IgD-negative memory B cell (primary cell): Measurements from ENCODE around the gene ZNF774. TPM values are rescaled to one million over a fixed set of nuclear protein-coding genes. Genes with fewer than 3 reads are reported as not detected.

ENCODE experiments used
- H3K27ac Mint-ChIP-seq, 3 donors: one replicate each; pipeline ENCODE4 v1.8.0; 2020 to 2022; ENCODE audit warnings: mild to moderate bottlenecking in 3 of 3, mixed read lengths in 3 of 3, moderate library complexity in 1 of 3
- H3K27me3 Mint-ChIP-seq: one replicate; pipeline ENCODE4 v1.8.0; 2021; ENCODE audit warnings: mixed read lengths
- H3K36me3 Mint-ChIP-seq: one replicate; pipeline ENCODE4 v1.8.0; 2020; ENCODE audit warnings: mild to moderate bottlenecking, mixed read lengths
- H3K4me1 Mint-ChIP-seq, 3 donors: one replicate each; pipeline ENCODE4 v1.8.0; 2020 to 2022; ENCODE audit warnings: mixed read lengths in 3 of 3, mild to moderate bottlenecking in 1 of 3
- H3K4me3 Mint-ChIP-seq, 4 donors: one replicate each; pipeline ENCODE4 v1.8.0; 2020 to 2022; ENCODE audit warnings: mild to moderate bottlenecking in 4 of 4, mixed read lengths in 4 of 4, moderate library complexity in 3 of 4
- H3K9me3 Mint-ChIP-seq, 3 donors: one replicate each; pipeline ENCODE4 v1.8.0; 2020 to 2021; ENCODE audit warnings: mixed read lengths in 3 of 3, mild to moderate bottlenecking in 1 of 3
- polyA plus RNA-seq: library from polyadenylated mRNA; unstranded; fragments of 300-500 nt; fragmentation: Illumina TruSeq; gene quantifications from one replicate; pipeline ENCODE4 v1.2.3, GENCODE V29; 2021

Gene ZNF774
- polyA plus RNA-seq, 1 donor from 2014 or later = 0.04 TPM

- no peaks in the 10 kb centered on the region for H3K9me3 Mint-ChIP-seq
Observed at GRCh38 chr15:90360746-90361145, 8.7 kb downstream of the ZNF774 start.

GRCh38 chr15:90362936-90363212 is 10.8 kb downstream of the ZNF774 start:
- H3K27me3 Mint-ChIP-seq = no peaks in the 10 kb centered on the region
- H3K4me3 Mint-ChIP-seq = no peak overlapping the region
- H3K9me3 Mint-ChIP-seq = no peaks in the 10 kb centered on the region
- H3K27ac Mint-ChIP-seq = no peak overlapping the region
- peaks cover 0 to 12% (median 6%) of the 10 kb centered on the region in 3 donors for H3K4me1 Mint-ChIP-seq
- H3K36me3 Mint-ChIP-seq = peaks cover 4% of the 10 kb centered on the region

More at GRCh38 chr15:90360746-90361145, 8.7 kb downstream of the ZNF774 start:
- Mint-ChIP-seq H3K4me1 (peaks cover 0 to 8% (median 6%) of the 10 kb centered on the region in 3 donors), H3K36me3 (peaks cover 4% of the 10 kb centered on the region), H3K27me3 (no peaks in the 10 kb centered on the region), H3K27ac (no peak overlapping the region), H3K4me3 (no peak overlapping the region)

- no peaks in the 10 kb centered on the region for H3K9me3 Mint-ChIP-seq
Observed at GRCh38 chr15:90364251-90364650, 12.2 kb downstream of the ZNF774 start.

GRCh38 chr15:90365414-90366055 is 13.5 kb downstream of the ZNF774 start:
- H3K27me3 Mint-ChIP-seq = no peaks in the 10 kb centered on the region
- peaks cover 7 to 17% (median 14%) of the 10 kb centered on the region in 3 donors for H3K4me1 Mint-ChIP-seq
- peak overlapping the region in 1 of 4 donors; percentile 67 for H3K4me3 Mint-ChIP-seq
- no peaks in the 10 kb centered on the region for H3K9me3 Mint-ChIP-seq
- H3K27ac Mint-ChIP-seq = no peak overlapping the region
- peaks cover 3% of the 10 kb centered on the region for H3K36me3 Mint-ChIP-seq

More at GRCh38 chr15:90364251-90364650, 12.2 kb downstream of the ZNF774 start:
- Mint-ChIP-seq H3K4me3 (no peak overlapping the region), H3K4me1 (peaks cover under 1 to 11% (median 10%) of the 10 kb centered on the region in 3 donors), H3K27me3 (no peaks in the 10 kb centered on the region), H3K27ac (no peak overlapping the region), H3K36me3 (peaks cover 4% of the 10 kb centered on the region)

GRCh38 chr15:90367576-90367975 is 15.5 kb downstream of the ZNF774 start:
- no peaks in the 10 kb centered on the region for H3K36me3 Mint-ChIP-seq
- no peaks in the 10 kb centered on the region for H3K9me3 Mint-ChIP-seq
- H3K4me3 Mint-ChIP-seq = no peak overlapping the region
- H3K27me3 Mint-ChIP-seq = no peaks in the 10 kb centered on the region
- peaks cover 7 to 11% (median 10%) of the 10 kb centered on the region in 3 donors for H3K4me1 Mint-ChIP-seq
- no peak overlapping the region for H3K27ac Mint-ChIP-seq

- Mint-ChIP-seq H3K27me3 (no peaks in the 10 kb centered on the region), H3K4me1 (peaks cover 8 to 16% (median 15%) of the 10 kb centered on the region in 3 donors)
Observed at GRCh38 chr15:90375071-90375470, 23.0 kb downstream of the ZNF774 start.

GRCh38 chr15:90376789-90377188 is 24.7 kb downstream of the ZNF774 start:
- Mint-ChIP-seq H3K4me1 (peaks cover 7 to 14% (median 12%) of the 10 kb centered on the region in 3 donors), H3K36me3 (peaks cover 5% of the 10 kb centered on the region), H3K4me3 (peak overlapping the region in 2 of 4 donors; percentile 75 to 82), H3K27me3 (no peaks in the 10 kb centered on the region), H3K9me3 (peaks cover 3 to 5% (median 5%) of the 10 kb centered on the region in 3 donors), H3K27ac (peak overlapping the region in 2 of 3 donors; percentile 11 to 53)

More at GRCh38 chr15:90375071-90375470, 23.0 kb downstream of the ZNF774 start:
- H3K4me3 Mint-ChIP-seq = no peak overlapping the region
- peaks cover 3 to 5% (median 5%) of the 10 kb centered on the region in 3 donors for H3K9me3 Mint-ChIP-seq
- H3K27ac Mint-ChIP-seq = no peak overlapping the region
- H3K36me3 Mint-ChIP-seq = peaks cover 4% of the 10 kb centered on the region

- Mint-ChIP-seq H3K27ac (no peak overlapping the region), H3K27me3 (no peaks in the 10 kb centered on the region)
Observed at GRCh38 chr15:90379263-90379662, 27.2 kb downstream of the ZNF774 start.

GRCh38 chr15:90381515-90381914 is 29.4 kb downstream of the ZNF774 start:
- Mint-ChIP-seq H3K4me3 (no peak overlapping the region), H3K4me1 (peaks cover 10 to 16% (median 13%) of the 10 kb centered on the region in 3 donors), H3K9me3 (peaks cover 3 to 5% (median 5%) of the 10 kb centered on the region in 3 donors), H3K27ac (no peak overlapping the region), H3K36me3 (peaks cover 5% of the 10 kb centered on the region), H3K27me3 (no peaks in the 10 kb centered on the region)

More at GRCh38 chr15:90379263-90379662, 27.2 kb downstream of the ZNF774 start:
- Mint-ChIP-seq H3K9me3 (peaks cover 3 to 5% (median 5%) of the 10 kb centered on the region in 3 donors), H3K36me3 (peaks cover 5% of the 10 kb centered on the region), H3K4me1 (peaks cover 10 to 14% (median 14%) of the 10 kb centered on the region in 3 donors), H3K4me3 (peak overlapping the region in 1 of 4 donors; percentile 10)

- Mint-ChIP-seq H3K4me1 (peaks cover 4 to 10% (median 6%) of the 10 kb centered on the region in 3 donors), H3K36me3 (peaks cover 4% of the 10 kb centered on the region), H3K9me3 (peaks cover 3 to 5% (median 5%) of the 10 kb centered on the region in 3 donors), H3K4me3 (no peak overlapping the region), H3K27me3 (no peaks in the 10 kb centered on the region), H3K27ac (no peak overlapping the region)
Observed at GRCh38 chr15:90382320-90382719, 30.2 kb downstream of the ZNF774 start.

- H3K27me3 Mint-ChIP-seq = peaks cover 1% of the 10 kb centered on the region
- H3K9me3 Mint-ChIP-seq = no peaks in the 10 kb centered on the region
- H3K4me3 Mint-ChIP-seq = peak overlapping the region in 3 of 4 donors; percentile 68 to 76 (median 74)
- no peaks in the 10 kb centered on the region for H3K36me3 Mint-ChIP-seq
- H3K27ac Mint-ChIP-seq = peak overlapping the region in 1 of 3 donors; percentile 40
- peaks cover 23 to 27% (median 23%) of the 10 kb centered on the region in 3 donors for H3K4me1 Mint-ChIP-seq
Observed at GRCh38 chr15:90386221-90386620, 34.1 kb downstream of the ZNF774 start.

- peak within 1 kb of the TSS; percentile 93 to 98 (median 96) for H3K27ac Mint-ChIP-seq
- H3K4me3 Mint-ChIP-seq = peak within 1 kb of the TSS; percentile 93 to 98 (median 97)
- H3K27me3 Mint-ChIP-seq = peaks cover 1% of the 10 kb centered on the region
- H3K4me1 Mint-ChIP-seq = peaks cover 32 to 40% (median 34%) of the 10 kb centered on the region in 3 donors
- no peaks in the 10 kb centered on the region for H3K9me3 Mint-ChIP-seq
- H3K36me3 Mint-ChIP-seq = no peaks in the 10 kb centered on the region
Observed at GRCh38 chr15:90387534-90388461, 35.7 kb downstream of the ZNF774 start, which contains the start of gene IQGAP1. TSS of gene IQGAP1 (plus strand) at chr15:90388242. CDS start at chr15:90388342, 100 bp downstream.

- Mint-ChIP-seq H3K27me3 (peaks cover 1% of the 10 kb centered on the region), H3K36me3 (no peaks in the 10 kb centered on the region), H3K4me1 (peaks cover 32 to 49% (median 39%) of the 10 kb centered on the region in 3 donors), H3K9me3 (no peaks in the 10 kb centered on the region), H3K27ac (peak overlapping the region; percentile 93 to 98 (median 96)), H3K4me3 (peak overlapping the region; percentile 93 to 98 (median 97))
Observed at GRCh38 chr15:90388462-90389380, 36.6 kb downstream of the ZNF774 start.

GRCh38 chr15:90389513-90389912 is 37.4 kb downstream of the ZNF774 start:
- H3K4me1 Mint-ChIP-seq = peaks cover 38 to 54% (median 44%) of the 10 kb centered on the region in 3 donors
- peaks cover 1% of the 10 kb centered on the region for H3K27me3 Mint-ChIP-seq
- H3K36me3 Mint-ChIP-seq = no peaks in the 10 kb centered on the region
- H3K27ac Mint-ChIP-seq = peak overlapping the region; percentile 18 to 98 (median 93)
- peak overlapping the region; percentile 93 to 98 (median 97) for H3K4me3 Mint-ChIP-seq
- no peaks in the 10 kb centered on the region for H3K9me3 Mint-ChIP-seq
